Psoas muscle (tissue), 8 donors: ENCODE results near the gene MTOR. TPM values are rescaled to one million over a fixed set of nuclear protein-coding genes. Genes with fewer than 3 reads are reported as not detected.
"Not testable (repeated sequence)": the region's sequence is repeated elsewhere in the genome, so short reads cannot be mapped to it uniquely, and the experiment has no call there.

Experiments
- ATAC-seq, 4 donors: fragments of 200-7000 bp; cut with Tn5 transposase; one replicate each; pipeline ENCODE4 v1.9.1; 2020; ENCODE audit warnings: moderate library complexity in 3 of 4, mild to moderate bottlenecking in 2 of 4
- DNase-seq, 2 donors: peaks; one replicate each; pipeline ENCODE4 v3.0.0-alpha.2; 2020
- H3K27ac ChIP-seq: fragments of 200-600 bp; one replicate; pipeline ENCODE4 v1.8.0; 2022
- H3K27me3 ChIP-seq, 3 donors: fragments of 200-600 bp in 1 of 3; one replicate each; pipeline versions ENCODE4 v1.6.1 to v1.8.0; 2013 to 2022; ENCODE audit warnings: low read length in 2 of 3, mild to moderate bottlenecking in 2 of 3, moderate library complexity in 1 of 3; ENCODE audit not compliant: insufficient read depth in 3 of 3
- H3K36me3 ChIP-seq, 2 donors: fragments of 200-600 bp in 1 of 2; one replicate each; pipeline versions ENCODE4 v1.6.1 to v1.8.0; 2013 to 2022; ENCODE audit warnings: low read depth in 1 of 2, mild to moderate bottlenecking in 1 of 2, moderate library complexity in 1 of 2; ENCODE audit not compliant: insufficient read depth in 1 of 2
- H3K4me1 ChIP-seq: fragments of 200-600 bp; one replicate; pipeline ENCODE4 v1.8.0; 2022
- H3K4me3 ChIP-seq: fragments of 200-600 bp; one replicate; pipeline ENCODE4 v1.8.0; 2022; ENCODE audit warnings: mild to moderate bottlenecking
- H3K9me3 ChIP-seq: fragments of 200-600 bp; one replicate; pipeline ENCODE4 v1.8.0; 2022
- WGBS, 3 donors: extraction: QIAGEN DNeasy Blood & Tissue Kit; methylation state at CpG; one replicate each; pipeline versions ENCODE4 v1.1.6 to v1.1.7; 2013; 5-methylcytosine and 5-hydroxymethylcytosine counted together
- intact Hi-C, 2 donors: fragments of 100-400 bp; cut with DNase I; formaldehyde crosslinking; loops; one replicate each; pipeline versions ENCODE4 v1.11.0 to v1.14.2; 2022
- polyA plus RNA-seq, 3 donors: library from polyadenylated mRNA; stranded (reverse); fragments of 200-250 nt; gene quantifications; one replicate each; pipeline ENCODE4 v1.2.3, GENCODE V29; 2013
- total RNA-seq, 4 donors: library from RNA; stranded (reverse); fragmentation: NEBNext Ultra II Directional in 2 of 4; extraction: Animal tissue kit (Norgen Biotek cat#: 25700) in 2 of 4; gene quantifications; one replicate each; pipeline versions ENCODE4 v1.2.1 to v1.2.4, GENCODE V29; 2021 to 2023
- TF ChIP-seq, protein P1 (sequence below): fragments of 200-600 bp; IDR thresholded peaks from one replicate; pipeline ENCODE4 v1.8.0; 2022; ENCODE audit warnings: antibody characterized with exemption
- donor health status: healthy with polysubstance abuse.
- donor health status: DM: no; HTN: no; CAD: no; lungs with moderate emphysema.
- donor health status: Bipolar disorder and iron deficiency.
- donor health status: healthy.
- donor health status: DM: yes; HTN: yes; CAD: no.
- donor health status: DM: no; HTN: no; CAD: no.
- donor health status: DM: no; HTN: no; CAD: no.
- donor health status: DM: yes; HTN: yes; CAD: no.

Gene MTOR
- total and polyA plus RNA-seq, 7 donors = 24.0 to 50.8 (median 44.0) TPM

DNA sequence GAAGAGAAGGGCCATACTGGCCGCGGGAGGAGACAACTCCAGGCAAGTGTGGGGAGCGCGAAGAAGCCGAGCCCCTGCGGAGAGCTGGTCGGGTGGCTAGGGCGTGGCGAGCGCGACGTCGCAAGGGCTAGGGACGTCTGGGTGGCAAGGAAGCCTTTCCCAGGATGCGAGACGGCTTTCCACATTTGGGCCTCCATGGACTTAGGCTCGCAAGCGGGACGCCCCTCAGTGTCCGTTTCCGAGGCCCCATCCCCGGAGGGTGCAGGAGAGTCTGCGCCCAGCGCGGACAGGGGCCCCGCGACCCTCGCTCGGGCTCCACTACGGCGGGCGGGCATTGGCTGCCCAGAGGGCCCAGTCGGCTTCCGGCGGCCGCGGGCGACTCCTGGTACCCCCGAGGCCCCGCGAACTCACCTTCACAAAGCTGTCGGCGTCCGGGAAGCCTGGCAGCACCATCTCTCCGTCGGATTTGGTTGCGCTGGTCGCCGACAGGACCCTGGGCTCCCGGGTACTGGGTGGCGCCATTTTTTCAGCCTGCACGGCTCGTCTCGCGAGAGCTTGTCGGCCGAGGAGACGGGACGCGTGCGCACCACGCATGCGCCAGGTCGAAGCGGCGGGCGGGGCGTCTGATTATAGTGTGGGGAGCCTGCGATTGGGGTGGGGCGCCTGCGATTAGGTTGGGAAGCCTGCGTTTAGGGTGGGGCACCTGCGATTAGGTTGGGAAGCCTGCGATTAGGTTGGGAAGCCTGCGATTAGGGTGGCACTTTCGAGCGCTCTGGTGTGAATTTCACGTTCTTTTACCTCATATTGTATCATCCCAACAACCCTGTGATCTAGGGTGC, 162.8 kb downstream of the MTOR start, which contains the start of gene EXOSC10:
EXOSC10 (minus strand) TSS at position 560 of the 839 bp plus-strand sequence; CDS start at position 522, 38 bp downstream.
- ATAC-seq (peak; percentile 97 to 100 (median 99)), DNase-seq (peak; percentile 94 to 97)
- Histone ChIP-seq H3K36me3 (peaks cover 2 to 35% of the 10 kb centered on the region in 2 donors), H3K4me3 (peak within 1 kb of the TSS; percentile 99), H3K27ac (peak within 1 kb of the TSS; percentile 82), H3K4me1 (peaks cover 11% of the 10 kb centered on the region), H3K9me3 (no peaks in the 10 kb centered on the region), H3K27me3 (no peaks in the 10 kb centered on the region)
- intact Hi-C loops = loop anchor here in 1 of 2 donors (5.0 kb wide), 1 partner anchor 53 kb away; no protein-coding TSS in a partner anchor
- 0 to 1% (median 1%) methylated on average over 78 of the region's 78 CpGs for WGBS, 3 donors
- TF ChIP-seq, protein P1, sequence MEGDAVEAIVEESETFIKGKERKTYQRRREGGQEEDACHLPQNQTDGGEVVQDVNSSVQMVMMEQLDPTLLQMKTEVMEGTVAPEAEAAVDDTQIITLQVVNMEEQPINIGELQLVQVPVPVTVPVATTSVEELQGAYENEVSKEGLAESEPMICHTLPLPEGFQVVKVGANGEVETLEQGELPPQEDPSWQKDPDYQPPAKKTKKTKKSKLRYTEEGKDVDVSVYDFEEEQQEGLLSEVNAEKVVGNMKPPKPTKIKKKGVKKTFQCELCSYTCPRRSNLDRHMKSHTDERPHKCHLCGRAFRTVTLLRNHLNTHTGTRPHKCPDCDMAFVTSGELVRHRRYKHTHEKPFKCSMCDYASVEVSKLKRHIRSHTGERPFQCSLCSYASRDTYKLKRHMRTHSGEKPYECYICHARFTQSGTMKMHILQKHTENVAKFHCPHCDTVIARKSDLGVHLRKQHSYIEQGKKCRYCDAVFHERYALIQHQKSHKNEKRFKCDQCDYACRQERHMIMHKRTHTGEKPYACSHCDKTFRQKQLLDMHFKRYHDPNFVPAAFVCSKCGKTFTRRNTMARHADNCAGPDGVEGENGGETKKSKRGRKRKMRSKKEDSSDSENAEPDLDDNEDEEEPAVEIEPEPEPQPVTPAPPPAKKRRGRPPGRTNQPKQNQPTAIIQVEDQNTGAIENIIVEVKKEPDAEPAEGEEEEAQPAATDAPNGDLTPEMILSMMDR = no peak

DNA sequence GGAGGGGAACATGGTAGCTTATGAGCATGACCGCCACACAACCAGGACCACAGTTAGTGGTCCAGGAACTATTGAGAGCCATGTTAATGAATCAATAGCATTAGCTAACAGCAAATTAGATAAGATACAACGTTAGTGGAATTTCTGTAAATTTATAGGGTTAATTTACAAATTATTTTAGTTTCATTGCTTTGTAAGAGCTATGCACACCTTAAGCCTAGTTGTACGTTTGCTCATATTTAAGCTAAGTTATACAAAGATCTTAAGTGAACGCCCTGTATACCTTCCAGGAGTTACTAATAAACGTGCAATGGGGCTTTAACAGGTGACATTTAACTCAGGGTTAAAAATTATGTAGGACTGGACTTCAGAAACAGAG, 163.4 kb downstream of the MTOR start:
- Histone ChIP-seq H3K36me3 (peaks cover 2 to 41% of the 10 kb centered on the region in 2 donors), H3K4me1 (peaks cover 11% of the 10 kb centered on the region), H3K9me3 (no peaks in the 10 kb centered on the region), H3K4me3 (peak overlapping the region; percentile 99), H3K27me3 (no peaks in the 10 kb centered on the region), H3K27ac (peak overlapping the region; percentile 82)
- ATAC-seq (no peak), DNase-seq (no peak)
- TF ChIP-seq, protein P1 = no peak
- WGBS, 3 donors = 12 to 15% (median 13%) methylated on average over 5 of the region's 5 CpGs
- intact Hi-C loops = no loop called here

DNA sequence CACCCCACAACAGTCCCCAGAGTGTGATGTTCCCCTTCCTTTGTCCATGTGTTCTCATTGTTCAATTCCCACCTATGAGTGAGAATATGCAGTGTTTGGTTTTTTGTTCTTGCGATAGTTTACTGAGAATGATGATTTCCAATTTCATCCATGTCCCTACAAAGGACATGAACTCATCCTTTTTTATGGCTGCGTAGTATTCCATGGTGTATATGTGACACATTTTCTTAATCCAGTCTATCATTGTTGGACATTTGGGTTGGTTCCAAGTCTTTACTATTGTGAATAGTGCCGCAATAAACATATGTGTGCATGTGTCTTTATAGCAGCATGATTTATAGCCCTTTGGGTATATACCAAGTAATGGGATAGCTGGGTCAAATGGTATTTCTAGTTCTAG, 178.6 kb downstream of the MTOR start:
- DNase-seq, H3K27me3 ChIP-seq, intact Hi-C loops, H3K4me1 ChIP-seq, H3K27ac ChIP-seq, H3K4me3 ChIP-seq, ATAC-seq, H3K9me3 ChIP-seq: not testable (repeated sequence)
- whole genome bisulfite sequencing, 3 donors = 93 to 96% (median 95%) methylated on average over 1 to 2 of the region's 3 CpGs
- H3K36me3 ChIP-seq = peaks cover 19 to 80% of the 10 kb centered on the region in 2 donors

DNA sequence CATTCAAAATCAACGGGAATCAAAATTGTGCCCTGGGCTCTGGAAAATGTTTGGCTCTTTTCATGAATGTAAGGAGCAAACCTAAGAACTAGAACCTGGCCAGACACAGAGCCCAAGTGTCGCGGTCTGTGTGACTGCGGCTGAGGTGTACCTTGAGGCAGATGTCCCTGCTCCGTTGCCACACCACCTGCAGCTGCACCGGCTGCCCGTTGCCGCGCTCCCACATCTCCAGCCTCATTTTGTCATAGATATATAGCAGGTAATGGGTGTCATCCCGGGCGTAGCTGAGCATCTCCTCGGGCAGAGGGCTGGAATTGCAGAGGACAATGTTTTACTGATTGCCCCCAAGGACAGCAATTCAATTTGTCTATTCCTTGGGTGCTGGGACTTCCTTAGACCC, 181.4 kb downstream of the MTOR start:
- TF ChIP-seq, protein P1 = no peak

DNA sequence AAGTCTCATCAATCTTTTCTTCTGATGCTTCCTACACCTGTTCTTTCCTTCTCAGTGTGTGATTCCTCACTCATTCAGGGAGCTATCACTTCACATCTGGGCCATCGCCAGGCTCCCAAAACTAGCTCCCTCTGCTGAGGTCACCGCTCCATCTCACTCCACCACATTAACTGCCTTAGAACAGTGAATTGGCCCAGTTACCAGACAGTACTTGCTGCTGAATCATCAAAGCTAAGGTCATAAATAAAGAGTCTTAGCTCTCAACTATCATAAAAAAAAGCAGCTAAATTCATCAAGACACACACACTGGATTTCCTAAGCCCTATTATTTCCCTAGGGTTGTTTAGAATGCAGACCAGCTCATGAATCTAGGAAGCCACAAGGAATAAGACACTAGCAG, 183.7 kb downstream of the MTOR start:
- H3K4me1 ChIP-seq = no peaks in the 10 kb centered on the region
- ATAC-seq = peak in 2 of 4 donors; percentile 71 to 74

More for the DNA sequence above, 181.4 kb downstream of the MTOR start:
- 84 to 86% (median 85%) methylated on average over 12 of the region's 12 CpGs for WGBS, 3 donors
- no peaks in the 10 kb centered on the region for H3K4me1 ChIP-seq
- ATAC-seq (no peak), DNase-seq (peak in 1 of 2 donors; percentile 28)
- peaks cover 14 to 78% of the 10 kb centered on the region in 2 donors for H3K36me3 ChIP-seq
- no peak overlapping the region for H3K27ac ChIP-seq
- intact Hi-C loops = no loop called here
- H3K9me3 ChIP-seq = no peaks in the 10 kb centered on the region
- no peak overlapping the region for H3K4me3 ChIP-seq
- H3K27me3 ChIP-seq = no peaks in the 10 kb centered on the region

DNA sequence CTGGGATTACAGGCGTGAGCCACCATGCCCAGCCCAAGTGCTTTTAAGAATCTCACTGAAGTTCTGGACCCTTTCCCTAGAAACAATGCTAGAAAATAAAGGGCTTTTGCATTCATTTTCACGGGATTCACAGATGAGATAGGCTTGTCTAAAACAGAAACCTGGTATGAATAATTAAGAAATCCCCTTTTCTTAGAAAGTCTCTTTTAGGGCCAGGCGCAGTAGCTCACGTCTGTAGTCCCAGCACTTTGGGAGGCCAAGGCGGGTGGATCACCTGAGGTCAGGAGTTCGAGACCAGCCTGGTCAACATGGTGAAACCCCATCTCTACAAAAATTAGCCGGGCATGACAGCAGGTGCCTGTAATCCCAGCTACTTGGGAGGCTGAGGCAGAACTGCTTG, 189.0 kb downstream of the MTOR start:
- not testable (repeated sequence) for H3K27ac ChIP-seq, H3K27me3 ChIP-seq, ATAC-seq, H3K4me3 ChIP-seq, H3K4me1 ChIP-seq, H3K9me3 ChIP-seq
- peaks cover 10 to 97% of the 10 kb centered on the region in 2 donors for H3K36me3 ChIP-seq
- 93 to 98% (median 94%) methylated on average over 7 of the region's 7 CpGs for WGBS, 3 donors
- peak in 1 of 2 donors; percentile 1 for DNase-seq
- intact Hi-C loops = loop anchor here (5.0 kb wide), 2 partner anchors 34 to 36 kb away; no protein-coding TSS in a partner anchor

More for the DNA sequence above, 183.7 kb downstream of the MTOR start:
- TF ChIP-seq, protein P1 = no peak
- H3K36me3 ChIP-seq = peaks cover 17 to 95% of the 10 kb centered on the region in 2 donors
- intact Hi-C loops = no loop called here
- H3K4me3 ChIP-seq = no peak overlapping the region
- H3K27ac ChIP-seq = no peak overlapping the region
- no peaks in the 10 kb centered on the region for H3K9me3 ChIP-seq
- H3K27me3 ChIP-seq = no peaks in the 10 kb centered on the region
- peak in 1 of 2 donors; percentile 51 for DNase-seq
- 78 to 100% (median 87%) methylated on average over 2 of the region's 2 CpGs for WGBS, 3 donors
